ENCODE results near the gene RPP30.

RPP30 gene

DNA sequence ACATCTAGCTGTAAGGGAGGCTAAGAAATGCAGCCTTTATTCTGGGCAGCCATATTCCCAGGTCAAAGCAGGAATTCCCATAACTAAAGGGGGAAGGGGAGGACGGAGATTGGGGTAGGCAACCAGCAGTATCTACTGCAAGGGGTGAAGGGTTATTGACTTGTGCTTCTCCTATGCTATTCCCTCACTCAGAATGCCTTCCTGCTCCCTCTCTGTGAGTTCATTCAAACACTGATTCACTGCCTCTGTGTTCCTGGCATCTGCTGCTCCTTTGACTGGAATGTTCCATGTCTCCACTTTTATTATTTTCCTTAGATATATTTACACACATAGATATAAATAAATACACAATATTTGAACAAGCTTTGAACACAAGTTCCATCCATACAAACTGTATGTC lies 25.0 kb upstream of the RPP30 start:
- TF ChIP-seq, protein P1, sequence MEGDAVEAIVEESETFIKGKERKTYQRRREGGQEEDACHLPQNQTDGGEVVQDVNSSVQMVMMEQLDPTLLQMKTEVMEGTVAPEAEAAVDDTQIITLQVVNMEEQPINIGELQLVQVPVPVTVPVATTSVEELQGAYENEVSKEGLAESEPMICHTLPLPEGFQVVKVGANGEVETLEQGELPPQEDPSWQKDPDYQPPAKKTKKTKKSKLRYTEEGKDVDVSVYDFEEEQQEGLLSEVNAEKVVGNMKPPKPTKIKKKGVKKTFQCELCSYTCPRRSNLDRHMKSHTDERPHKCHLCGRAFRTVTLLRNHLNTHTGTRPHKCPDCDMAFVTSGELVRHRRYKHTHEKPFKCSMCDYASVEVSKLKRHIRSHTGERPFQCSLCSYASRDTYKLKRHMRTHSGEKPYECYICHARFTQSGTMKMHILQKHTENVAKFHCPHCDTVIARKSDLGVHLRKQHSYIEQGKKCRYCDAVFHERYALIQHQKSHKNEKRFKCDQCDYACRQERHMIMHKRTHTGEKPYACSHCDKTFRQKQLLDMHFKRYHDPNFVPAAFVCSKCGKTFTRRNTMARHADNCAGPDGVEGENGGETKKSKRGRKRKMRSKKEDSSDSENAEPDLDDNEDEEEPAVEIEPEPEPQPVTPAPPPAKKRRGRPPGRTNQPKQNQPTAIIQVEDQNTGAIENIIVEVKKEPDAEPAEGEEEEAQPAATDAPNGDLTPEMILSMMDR (IDR thresholded peaks at IDR 0.05; ENCODE audit: extremely low read depth, missing control alignments) = no peak
- DNase-seq (ENCODE audit: low spot score) = no peak

GRCh38 chr10:90847436-90847835 lies 24.3 kb upstream of the RPP30 start:
- no peak for DNase-seq (ENCODE audit: low spot score)
- TF ChIP-seq, protein P1 (IDR thresholded peaks at IDR 0.05; ENCODE audit: extremely low read depth, missing control alignments) = no peak

DNA sequence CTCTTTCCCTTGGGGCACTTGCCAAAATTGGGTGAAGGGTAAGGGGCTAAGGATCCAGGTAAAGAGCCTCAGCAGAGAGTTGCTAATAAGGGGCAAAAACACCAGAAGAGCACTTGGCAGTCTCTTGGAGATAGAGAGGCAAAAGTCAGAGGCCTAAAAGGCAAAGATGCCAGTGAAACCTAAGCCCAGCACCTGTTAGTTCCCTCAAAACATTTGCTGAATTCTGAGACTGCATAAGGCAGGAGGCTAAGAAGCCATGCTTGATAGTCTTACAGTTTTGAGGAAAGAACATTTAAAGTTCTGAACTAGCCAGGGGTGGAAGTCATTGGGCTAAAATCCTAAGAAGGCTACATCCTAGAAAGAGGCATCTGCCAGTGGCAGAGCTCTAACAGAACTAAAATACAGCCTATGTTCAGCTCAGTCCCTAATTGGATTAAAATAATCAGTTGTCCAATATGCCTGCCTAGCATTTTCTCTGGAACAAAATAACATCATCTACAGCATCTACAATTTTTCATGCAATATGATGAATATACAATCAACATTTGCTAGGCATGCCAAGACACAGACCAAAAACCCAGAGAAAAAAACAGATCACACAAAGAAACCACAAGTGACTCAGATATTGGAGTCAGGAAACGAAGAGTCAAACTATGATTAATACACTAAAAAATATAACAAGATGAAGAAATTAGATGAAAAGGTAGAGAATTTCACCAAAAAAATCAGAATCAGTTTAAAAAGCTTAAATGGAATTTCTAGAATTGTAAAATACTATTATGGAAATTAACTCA lies 21.6 kb upstream of the RPP30 start:
- no peak for DNase-seq (ENCODE audit: low spot score)
- TF ChIP-seq, protein P1 (IDR thresholded peaks at IDR 0.05; ENCODE audit: extremely low read depth, missing control alignments) = no peak

DNA sequence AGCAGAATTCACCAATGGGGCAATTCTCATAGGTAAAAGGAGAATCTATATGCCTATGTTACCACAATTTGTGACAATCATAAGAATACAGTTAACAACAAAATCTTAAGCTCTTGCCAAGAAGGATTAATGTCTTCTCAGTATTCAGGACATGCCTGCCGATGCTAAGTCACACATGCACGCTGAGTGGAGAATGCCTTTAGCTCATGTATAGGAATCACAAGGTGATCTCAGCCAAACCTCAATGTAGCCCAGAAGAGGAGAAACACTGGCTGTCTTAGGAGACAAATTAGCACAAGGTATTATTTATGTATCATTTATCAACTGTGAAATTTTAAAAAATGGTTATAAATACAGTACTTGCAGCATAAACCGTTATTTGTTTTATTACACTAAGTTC lies 16.6 kb upstream of the RPP30 start:
- no peak for DNase-seq (ENCODE audit: low spot score)
- TF ChIP-seq, protein P1 (IDR thresholded peaks at IDR 0.05; ENCODE audit: extremely low read depth, missing control alignments) = no peak

- DNase-seq (ENCODE audit: low spot score) = no peak
- TF ChIP-seq, protein P1 (IDR thresholded peaks at IDR 0.05; ENCODE audit: extremely low read depth, missing control alignments) = no peak
Observed at GRCh38 chr10:90856261-90856660, 15.5 kb upstream of the RPP30 start.

- DNase-seq (ENCODE audit: low spot score) = no peak
- TF ChIP-seq, protein P1 (IDR thresholded peaks at IDR 0.05; ENCODE audit: extremely low read depth, missing control alignments) = no peak
Observed at GRCh38 chr10:90856964-90857634, 14.7 kb upstream of the RPP30 start.

Data from GM20000 (cell line).